Measurements from ENCODE around the gene PICK1.
"Not testable (repeated sequence)": the region's sequence is repeated elsewhere in the genome, so short reads cannot be mapped to it uniquely, and the experiment has no call there.

The PICK1 gene

DNA sequence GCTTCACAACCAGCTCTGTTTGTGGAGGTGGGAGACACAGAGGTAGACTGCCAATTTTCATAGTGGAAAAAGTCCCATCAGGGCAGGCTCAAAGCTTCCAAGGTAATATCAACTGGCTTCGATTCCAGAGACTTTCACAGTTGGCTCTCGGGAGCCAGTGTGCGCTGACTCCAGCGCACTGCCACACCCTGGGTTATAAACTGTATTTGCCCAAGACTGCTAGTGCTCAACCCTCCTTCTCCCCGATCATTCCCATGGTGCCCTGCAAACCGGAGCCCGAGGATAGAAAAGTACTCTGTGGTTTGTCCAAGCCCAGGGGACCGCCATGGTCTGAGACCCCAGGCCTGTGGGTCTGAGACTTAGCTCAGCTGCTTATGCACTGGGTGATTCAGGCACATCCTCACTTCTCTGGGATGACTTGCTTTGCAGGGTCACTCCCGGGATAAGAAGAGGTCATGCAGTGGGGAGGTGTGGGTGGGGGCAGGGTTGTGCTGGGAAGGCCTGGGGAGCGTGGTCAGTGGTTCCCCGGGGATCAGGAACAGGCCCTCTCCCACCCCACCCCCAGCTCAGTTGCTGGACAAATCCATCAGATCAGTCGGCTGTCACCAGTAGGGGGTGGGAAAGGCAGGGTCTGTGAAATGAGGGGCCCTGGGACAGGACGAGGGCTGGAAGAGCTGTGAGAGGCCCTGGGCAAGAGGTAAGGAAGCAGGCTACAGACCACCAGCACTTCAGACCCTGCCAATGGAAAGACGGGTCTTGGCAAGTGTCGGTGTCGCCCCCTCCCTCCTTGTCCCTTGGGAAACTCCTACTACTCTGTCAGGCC is 26.7 kb upstream of the PICK1 start:
- DNase-seq (ENCODE audit: low read depth, low spot score): no peak

DNA sequence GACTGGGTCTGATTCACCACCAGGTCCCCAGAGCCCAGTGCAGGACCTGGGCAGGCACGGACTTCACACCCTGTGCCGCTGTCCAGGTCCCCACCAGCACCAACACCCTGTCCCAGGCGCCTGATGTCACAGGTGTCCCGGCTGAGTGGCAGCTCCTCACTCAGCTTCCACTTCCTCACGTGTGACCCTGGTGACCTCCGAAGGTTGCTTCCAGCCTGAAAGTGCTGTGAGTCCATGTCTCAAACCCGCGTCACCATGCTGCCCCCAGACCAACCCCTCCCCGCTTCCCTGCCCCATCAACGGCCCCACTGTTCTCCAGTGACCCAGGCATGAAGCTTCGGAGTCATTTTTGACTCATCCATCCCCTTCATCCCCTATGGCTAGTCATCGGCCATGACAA is 25.7 kb upstream of the PICK1 start:
- no peak for DNase-seq (ENCODE audit: low read depth, low spot score)

DNA sequence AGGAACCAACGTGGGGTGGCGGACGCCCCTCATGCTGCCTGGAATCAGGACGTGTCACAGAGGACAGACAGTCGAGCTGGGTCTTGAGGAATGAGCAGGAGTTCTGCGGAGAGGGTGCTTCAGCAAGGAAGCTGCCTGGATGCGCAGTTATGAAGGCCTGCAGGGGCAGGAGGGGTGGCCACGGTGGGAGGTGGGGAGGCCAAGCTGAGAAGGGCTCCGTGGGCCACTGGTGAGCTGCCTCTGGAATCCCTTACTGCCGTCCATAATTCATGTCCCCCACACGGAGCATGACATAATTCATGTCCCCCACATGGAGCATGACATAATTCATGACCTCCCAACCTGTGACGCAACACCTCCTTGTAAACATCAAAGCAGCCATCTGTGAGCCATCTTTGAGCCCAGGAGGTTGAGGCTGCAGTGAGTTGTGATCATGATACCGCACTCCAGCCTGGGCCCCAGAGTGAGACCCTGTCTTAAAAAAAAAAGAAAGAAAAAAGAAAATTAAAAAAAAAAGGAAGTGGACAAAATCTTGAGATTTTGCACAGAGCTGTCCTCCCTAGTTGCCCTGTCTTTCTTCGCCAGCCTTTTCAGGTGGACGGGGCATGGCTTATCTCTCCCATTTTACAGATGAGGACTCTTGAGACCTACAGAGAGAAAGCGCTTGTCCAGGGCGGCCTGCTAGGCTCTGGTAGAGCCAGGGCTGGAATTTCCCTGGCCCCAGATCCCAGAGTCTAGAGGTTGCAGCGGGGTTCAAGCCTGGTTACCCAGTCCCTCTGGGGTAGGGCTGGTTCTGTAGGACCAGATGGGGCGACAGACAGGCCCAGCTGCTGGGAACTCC is 24.3 kb upstream of the PICK1 start:
- DNase-seq (ENCODE audit: low read depth, low spot score): no peak

DNA sequence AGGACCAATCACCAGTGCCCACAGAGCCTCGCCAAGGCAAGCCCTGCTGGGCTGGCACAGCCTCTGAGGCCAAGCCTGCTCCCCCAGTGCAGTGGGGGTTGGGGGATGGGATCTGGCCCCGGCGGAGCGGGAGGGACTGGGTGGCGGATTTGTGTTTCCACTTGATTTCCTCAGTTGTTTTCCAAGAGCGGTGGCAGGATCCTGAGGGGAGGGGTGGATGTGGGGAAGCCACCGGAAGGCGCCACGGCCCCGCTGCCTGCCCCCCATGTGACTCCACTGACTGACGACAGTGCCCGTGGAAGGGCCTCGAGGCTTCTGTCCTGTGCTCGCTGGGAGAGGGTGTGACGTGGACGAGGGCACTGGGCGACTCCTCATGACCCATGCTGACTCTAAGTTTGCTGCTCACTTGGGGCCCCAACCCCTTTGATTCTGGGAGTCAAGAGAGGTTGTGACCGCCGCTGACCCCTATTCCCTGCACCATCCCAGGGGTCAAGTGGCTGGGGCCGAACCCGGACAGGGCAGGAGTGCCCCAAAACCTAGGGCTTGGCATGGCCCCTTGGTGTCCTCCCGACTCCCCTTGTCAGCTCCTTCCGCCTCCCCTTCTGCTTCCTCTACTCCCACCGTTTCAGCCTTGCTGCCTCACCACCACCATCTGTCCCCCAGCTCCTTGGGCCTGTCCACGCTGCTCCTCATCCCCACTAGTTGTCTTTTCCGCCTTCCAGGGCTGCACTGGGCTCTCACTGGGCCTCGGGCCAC is 23.5 kb upstream of the PICK1 start:
- no peak for DNase-seq (ENCODE audit: low read depth, low spot score)

DNA sequence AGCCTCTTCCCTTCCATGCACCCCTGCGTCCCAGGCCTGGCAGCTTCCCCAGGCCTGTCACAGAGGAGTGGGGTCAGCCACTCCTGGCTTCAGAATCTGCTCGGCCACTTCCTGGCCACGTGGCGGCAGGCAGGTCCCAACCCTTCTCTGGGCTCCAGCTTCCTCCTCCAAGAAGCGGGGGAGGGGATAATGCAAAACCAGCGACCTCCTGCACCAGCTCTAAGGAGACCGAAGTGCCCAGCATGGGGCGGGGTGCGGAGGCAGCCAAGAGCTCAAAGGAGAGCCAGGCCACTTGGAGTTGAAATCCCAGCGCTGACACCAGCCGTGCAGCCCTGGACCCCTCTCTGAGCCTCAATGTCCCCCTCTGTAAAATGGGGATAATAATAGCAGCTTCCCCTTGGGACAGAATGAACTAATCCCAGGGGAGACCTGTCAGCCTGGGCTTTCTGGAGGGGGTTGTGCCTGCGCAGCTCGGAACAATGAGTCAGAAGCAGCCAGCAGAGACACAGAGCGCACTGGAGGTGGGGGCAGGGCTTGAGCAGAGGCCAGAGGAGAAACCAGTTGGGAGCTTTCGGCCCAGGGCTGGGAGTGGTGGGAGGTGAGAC is 22.8 kb upstream of the PICK1 start:
- DNase-seq (ENCODE audit: low read depth, low spot score): peak; percentile 80

DNA sequence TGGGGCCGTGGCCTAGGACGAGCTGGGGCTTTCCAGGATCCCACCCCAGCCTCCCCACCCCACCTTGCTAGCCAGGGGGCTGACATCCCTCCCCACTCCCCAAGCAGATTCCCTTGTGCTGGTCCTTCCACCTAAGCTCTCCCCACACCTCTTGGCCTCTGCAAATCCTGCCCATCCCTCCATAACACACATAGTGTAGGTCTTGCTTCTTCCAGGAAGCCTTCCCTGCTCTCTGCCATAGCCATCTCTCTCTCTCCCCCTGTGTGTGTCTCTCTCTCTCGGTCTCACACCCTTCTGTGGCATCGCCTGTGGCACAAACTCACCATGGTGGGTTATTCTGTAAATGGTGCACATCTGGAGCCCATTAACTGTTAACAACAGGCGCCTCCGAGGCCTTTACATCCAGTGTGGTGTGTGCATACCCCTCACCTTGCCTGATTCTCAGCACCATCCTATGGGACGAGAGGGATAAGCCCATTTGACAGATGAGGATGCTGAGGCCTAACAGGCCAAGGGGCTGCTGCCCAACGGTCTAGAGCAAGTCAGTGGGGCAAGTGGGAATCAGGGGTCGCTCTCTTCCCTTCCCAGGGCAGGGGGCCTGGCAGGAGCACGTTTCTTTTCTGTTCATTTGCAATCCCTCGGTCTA is 22.2 kb upstream of the PICK1 start:
- no peak for DNase-seq (ENCODE audit: low read depth, low spot score)

DNA sequence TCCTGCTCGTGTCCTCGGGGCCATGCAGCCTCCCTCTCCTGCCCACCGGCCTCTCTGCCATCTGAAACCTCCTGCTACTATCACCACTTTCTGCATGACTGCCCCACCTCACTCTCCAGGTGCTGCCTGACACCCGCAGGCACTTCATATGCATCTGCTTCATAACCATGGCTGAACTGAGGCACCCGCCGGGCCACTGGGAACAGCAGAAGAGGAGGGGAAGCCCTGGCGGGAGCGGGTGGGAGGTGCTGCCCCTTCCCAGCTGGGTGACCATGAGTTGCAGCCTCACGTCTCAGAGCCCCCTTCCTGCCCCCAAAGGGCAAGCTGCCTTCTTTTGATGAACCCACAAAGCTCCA is 21.7 kb upstream of the PICK1 start:
- DNase-seq (ENCODE audit: low read depth, low spot score): no peak

DNA sequence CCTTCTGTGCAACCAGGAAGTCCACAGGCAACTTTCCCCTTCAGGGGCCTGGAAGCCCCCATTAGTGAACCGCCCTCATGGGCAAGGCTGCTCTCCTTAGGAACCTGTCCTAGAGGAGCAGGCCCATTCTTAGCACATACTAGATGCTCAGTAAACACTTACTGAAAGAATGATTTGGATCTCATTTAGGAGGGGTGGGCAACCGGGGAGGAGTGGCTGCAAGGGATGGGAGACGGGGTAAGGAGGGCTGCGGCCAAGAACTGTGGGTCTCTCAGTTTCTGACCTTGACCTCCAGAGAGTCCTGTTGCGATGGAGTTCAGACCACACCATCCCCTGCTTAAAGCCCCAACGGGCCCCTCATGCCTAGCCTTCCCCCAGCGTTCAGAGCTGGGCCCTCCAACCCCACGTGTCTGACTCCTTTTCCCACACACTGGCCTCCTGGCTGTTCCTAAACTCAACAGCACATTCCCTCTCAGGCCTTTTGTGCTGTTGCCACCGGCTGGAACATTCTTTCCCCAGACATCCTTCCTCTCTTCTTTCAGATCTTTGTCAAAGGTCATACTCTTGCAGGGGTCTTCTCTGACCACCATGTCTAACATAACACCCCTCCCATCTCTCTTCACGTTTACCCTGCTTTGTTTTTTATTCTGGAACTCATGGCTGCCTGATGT is 20.7 kb upstream of the PICK1 start:
- no peak for DNase-seq (ENCODE audit: low read depth, low spot score)

DNA sequence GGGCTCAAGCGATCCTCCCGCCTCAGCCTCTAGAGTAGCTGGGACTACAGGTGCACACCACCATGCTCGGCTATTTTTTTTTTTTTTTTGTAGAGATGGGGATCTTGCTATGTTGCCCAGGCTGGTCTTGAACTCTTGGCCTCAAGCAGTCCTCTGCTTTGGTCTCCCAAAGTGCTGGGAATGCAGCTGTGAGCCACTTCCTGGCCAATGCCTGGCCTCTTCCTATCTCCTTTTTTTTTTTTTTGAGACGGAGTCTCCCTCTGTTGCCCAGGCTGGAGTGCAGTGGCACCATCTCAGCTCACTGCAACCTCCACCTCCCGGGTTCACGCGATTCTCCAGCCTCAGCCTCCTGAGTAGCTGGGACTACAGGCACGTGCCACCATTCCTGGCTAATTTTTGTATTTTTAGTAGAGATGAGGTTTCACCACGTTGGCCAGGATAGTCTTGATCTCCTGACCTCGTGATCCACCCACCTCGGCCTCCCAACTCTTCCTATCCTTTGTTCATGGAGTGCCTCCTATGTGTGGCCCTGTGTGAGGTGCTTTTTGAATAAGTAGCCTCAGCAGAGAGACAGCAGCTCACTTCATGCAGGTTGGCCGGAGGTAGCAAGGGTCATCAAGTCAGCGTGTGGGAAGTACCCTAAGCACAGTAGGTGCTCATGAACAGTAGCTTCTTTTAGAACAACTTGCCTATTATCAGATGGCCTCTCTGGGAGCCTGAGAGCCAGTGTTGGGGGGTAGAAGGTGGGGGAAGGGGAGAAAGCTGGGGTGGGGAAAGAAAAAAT is 19.6 kb upstream of the PICK1 start:
- not testable (repeated sequence) for DNase-seq (ENCODE audit: low read depth, low spot score)

DNA sequence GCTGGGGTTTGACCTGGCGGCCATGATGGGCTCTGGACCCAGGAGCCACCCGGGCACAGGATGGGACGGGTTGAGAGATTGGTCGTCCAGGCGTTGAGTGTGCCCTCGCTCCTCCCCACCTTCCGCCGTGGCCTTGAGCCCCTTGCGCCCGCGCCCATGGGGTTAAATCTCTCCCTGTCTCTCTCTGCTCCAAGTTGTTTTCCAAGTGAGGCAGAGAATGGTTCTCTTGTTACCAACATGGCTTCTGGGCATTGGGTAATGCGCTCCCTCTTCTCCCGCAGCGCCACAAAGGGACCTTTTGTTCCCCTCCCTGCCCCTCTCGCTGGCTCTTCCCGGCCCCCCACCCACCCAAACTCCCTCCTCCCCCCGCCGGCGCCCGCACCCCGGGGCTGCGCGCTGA is 18.8 kb upstream of the PICK1 start:
- no peak for DNase-seq (ENCODE audit: low read depth, low spot score)

DNA sequence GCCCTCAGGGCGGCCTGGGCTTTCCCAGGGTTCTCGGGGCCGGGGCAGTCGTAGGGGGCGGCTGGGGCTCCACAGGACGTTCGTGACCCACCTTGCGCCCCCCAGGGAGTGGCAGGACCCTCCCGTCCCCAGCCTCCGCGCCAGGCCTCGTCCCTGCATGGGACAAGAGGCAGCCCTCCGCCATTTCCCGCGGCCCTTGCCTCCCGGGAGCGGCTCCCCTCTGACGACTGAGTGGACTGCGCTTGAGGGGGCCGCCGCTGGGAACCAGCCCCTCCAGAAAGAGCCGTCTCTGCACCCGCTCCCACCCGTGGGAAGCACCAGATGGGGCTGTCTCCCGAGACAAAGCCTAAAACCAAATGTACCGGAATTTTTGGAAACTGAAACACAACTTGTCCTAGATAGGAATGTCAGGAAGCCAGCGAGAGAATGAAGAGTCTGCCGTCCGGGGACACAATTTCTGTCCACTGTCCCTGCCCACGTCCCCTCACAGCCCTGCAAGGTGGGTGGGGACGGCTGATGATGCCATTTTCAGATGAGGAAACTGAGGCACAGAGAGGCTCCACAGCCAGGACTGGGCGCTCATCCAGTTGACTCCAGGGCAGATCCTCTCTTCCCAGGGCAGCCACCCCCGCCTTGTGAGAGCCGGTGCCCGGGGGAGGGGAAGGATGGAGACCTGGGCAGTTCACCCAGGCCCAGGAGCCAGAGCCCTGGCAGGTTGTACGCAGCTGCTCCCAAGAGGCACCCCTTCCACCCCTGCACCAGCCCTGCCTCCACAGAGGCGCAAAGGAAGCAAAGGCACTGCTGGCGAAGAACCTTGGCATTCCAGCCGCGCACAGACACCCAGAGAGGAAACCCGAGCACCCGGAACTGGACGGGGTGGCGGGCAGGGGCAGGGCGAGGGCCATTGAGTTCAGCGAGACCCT is 18.1 kb upstream of the PICK1 start:
- no peak for DNase-seq (ENCODE audit: low read depth, low spot score)

DNA sequence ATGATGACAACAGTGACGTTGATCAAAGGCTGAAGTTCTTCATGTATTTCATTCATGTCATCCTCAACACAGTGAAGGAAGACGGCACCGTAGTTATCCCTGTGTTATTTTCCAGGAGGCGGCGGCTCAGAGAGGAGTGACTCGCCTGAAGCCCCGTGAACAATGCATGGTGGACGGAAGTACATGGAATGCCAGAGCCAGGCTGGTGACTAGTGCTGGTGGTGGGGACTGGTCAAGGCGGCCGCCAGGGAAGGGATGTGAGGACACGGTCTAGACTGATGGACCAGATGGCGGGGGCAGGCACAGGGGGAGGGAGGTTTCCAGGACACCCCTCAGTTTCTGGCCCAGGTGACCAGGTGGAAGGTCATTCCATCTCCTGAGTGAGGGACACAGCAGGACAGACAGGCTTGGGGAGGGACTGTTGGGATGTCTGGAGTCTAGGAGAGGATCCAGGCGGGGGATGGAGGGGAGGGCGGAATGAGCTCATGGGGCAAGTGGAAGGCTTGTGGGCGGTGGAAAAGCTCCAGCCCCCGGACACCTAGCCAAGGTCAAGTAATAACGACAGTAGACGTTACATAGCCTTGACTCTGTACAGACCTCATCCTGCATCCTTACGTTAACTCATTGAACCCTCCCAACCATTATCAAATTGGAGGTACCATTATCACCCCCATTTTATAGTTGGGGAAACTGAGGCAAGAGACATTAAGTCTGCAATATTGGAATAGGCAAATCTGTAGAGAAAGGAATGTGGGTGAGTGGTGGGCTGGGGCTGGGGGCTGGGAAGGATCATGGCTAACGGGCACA is 16.0 kb upstream of the PICK1 start:
- DNase-seq (ENCODE audit: low read depth, low spot score): no peak

DNA sequence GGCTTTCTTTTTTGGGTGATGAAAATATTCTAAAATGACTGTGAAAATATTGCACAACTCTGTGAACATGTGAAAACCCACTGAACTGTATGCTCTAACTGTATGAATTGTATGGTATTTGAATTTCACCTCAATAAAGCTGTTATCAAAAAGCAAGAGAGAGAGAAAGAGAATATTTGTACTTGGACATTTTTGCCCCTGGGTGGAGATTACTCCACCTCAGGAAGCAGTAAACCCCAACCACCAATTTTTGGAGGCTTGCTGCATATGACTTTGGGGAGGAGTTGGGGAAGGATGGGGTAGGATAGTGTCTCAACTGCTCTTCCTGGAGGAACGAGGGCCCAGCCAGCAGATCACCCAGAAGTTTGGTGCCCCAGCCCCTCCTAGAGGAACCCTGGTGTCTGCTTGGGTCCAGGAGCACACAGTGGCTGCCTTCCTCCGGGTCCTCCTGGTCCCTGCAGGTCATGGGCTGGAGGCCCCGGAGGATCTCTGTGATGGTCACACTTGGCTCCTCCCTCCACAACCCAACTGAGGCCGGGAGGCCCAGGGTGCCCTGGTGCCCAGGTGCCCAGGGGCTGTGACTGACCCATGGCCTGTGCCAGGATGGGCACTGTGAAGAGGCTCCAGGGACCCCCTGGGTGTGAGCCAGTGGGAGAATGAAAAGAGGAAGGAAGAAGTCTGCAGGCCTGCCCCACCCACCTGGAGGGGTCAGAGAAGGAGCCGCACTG is 15.3 kb upstream of the PICK1 start:
- DNase-seq (ENCODE audit: low read depth, low spot score): no peak

DNA sequence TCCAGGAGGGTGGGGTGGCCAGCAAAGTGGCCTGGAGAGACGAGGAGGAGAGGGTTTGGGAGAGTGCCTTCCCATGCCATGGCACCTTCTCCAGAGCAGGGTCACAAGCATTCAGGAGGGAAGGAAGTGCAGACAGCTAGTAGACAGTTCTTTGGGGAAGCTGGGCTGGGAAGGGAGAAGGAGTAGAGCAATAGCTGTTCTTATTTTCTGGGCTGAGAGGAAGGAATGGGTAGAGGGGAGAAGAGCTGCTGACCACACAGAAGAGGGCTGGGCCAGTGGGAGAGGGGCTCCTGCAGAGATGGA is 14.8 kb upstream of the PICK1 start:
- DNase-seq (ENCODE audit: low read depth, low spot score): no peak

DNA sequence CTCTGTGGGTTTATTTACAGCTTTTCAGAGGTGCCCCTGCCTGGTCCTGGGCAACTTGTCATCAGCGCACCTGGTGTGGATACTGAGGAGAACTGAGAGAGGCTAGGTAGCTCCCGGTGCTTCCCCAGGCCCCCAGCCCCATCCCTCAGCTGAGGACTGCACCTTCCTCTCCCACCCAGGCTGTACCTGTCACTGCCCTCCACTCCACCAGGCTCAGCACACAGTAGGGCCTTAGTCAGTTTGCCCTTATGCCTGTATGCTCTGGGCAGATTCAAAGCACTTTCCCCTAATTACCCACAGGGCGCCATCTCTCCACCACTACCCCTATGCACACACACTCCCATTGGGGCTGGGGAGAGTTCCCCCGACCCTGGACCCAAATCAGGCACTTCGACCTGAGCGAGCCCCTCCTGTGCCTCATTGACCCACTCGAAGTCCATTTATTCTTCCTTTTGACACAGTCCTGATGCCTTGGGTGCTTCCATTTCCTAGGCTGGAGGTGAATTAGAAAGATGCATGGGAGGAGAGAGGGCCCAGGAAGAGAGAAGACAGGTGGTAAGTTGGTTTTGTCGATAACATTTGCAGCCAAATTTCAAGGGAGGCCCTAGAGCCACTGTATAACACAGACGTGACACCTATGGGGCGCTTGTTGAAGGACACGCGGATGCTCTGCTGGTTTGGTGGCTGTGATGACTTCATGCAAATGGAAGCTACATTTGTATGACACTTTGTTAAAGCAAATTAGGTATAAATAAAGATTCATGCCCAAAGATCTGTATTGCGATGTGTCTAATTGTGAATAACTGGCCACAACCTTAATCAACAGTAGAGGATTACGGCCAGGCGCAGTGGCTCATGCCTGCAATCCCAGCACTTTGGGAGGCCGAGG is 13.8 kb upstream of the PICK1 start:
- no peak for DNase-seq (ENCODE audit: low read depth, low spot score)

DNA sequence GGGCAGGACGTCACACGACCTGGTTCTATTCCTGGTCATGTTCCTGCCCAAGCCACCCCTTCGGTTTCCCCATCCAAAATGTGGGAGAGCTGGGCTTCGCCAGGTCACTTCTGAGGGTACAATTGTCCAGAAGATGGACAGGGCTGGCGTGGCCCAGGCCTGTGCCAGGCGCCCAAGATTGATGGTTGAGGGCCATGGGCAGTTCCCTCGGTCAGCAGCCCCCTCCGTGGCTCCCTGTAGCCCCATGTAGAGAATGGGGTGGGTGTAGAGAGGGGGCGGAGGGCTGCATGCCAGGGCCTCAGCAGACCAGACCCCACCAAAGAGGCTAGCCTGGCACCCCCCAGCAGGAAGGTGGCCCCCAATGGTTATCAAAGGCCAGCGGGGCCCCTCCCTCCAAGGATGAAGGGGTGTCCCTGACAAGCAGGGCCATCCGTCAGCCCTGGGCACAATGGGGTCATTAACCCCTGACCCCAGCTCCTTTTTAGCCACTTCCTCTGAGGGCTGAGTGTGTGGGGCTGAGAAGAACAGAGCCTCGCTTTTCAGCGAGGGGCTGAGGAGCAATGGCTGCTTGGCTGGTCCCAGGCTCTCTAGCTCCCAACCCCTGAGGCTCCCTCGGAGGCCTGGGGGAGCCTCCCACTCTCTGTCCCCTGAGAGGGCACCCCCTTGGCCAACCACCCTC is 11.0 kb upstream of the PICK1 start:
- no peak for DNase-seq (ENCODE audit: low read depth, low spot score)

Measured in iPS DF 19.7 (cell line).